ENCODE data around the gene STAM2.
"Not testable (repeated sequence)": the region's sequence is repeated elsewhere in the genome, so short reads cannot be mapped to it uniquely, and the experiment has no call there.

The STAM2 gene

GRCh38 chr2:152099367-152100050, 76.1 kb downstream of the STAM2 start:
- DNase-seq: peak; percentile 42

- peak; percentile 52 for DNase-seq
These were observed 76.8 kb downstream of the STAM2 start, which contains the start of gene CACNB4 for GRCh38 chr2:152098496-152099366. TSS of gene CACNB4 (minus strand) at chr2:152099044.

- peak; percentile 34 for DNase-seq
These were observed 77.6 kb downstream of the STAM2 start for GRCh38 chr2:152097801-152098495.

GRCh38 chr2:152097290-152097800, 78.2 kb downstream of the STAM2 start:
- DNase-seq: peak; percentile 34

- no peak for DNase-seq
These were observed 80.4 kb downstream of the STAM2 start for GRCh38 chr2:152095146-152095545.

GRCh38 chr2:152094014-152094413, 81.5 kb downstream of the STAM2 start:
- no peak for DNase-seq

GRCh38 chr2:152093464-152093863, 82.1 kb downstream of the STAM2 start:
- DNase-seq: no peak

GRCh38 chr2:152092095-152092494, 83.5 kb downstream of the STAM2 start:
- DNase-seq: no peak

- DNase-seq: not testable (repeated sequence)
These were observed 84.8 kb downstream of the STAM2 start for GRCh38 chr2:152090726-152091125.

- no peak for DNase-seq
These were observed 86.3 kb downstream of the STAM2 start for GRCh38 chr2:152089238-152089637.

GRCh38 chr2:152088006-152088405, 87.6 kb downstream of the STAM2 start:
- no peak for DNase-seq

GRCh38 chr2:152086231-152086630, 89.3 kb downstream of the STAM2 start:
- DNase-seq: no peak

GRCh38 chr2:152084076-152084475, 91.5 kb downstream of the STAM2 start:
- DNase-seq: no peak

GRCh38 chr2:152083202-152083875, 92.2 kb downstream of the STAM2 start:
- no peak for DNase-seq

- no peak for DNase-seq
These were observed 96.9 kb downstream of the STAM2 start for GRCh38 chr2:152078662-152079061.

GRCh38 chr2:152078023-152078422, 97.5 kb downstream of the STAM2 start:
- DNase-seq: no peak

GRCh38 chr2:152075461-152076050, 100.0 kb downstream of the STAM2 start:
- no peak for DNase-seq

GRCh38 chr2:152072011-152072410, 103.6 kb downstream of the STAM2 start:
- DNase-seq: no peak

GRCh38 chr2:152071518-152071917, 104.0 kb downstream of the STAM2 start:
- DNase-seq: no peak

- no peak for DNase-seq
These were observed 104.5 kb downstream of the STAM2 start for GRCh38 chr2:152071092-152071491.

GRCh38 chr2:152068226-152068625, 107.3 kb downstream of the STAM2 start:
- DNase-seq: no peak

GRCh38 chr2:152067823-152068222, 107.7 kb downstream of the STAM2 start:
- no peak for DNase-seq

Data from NCI-H82 (cell line).